NCI-H526 (cell line): ENCODE results near the gene OPTC.
A peak's percentile ranks its signal among the peaks of the same experiment; 100 is the strongest.
"Not testable (repeated sequence)": the region's sequence is repeated elsewhere in the genome, so short reads cannot be mapped to it uniquely, and the experiment has no call there.

ENCODE experiments used
- DNase-seq, 2 experiments: peaks; one replicate each; lab custom pipeline; 2025; lab: John Stamatoyannopoulos, UW

OPTC gene

DNA sequence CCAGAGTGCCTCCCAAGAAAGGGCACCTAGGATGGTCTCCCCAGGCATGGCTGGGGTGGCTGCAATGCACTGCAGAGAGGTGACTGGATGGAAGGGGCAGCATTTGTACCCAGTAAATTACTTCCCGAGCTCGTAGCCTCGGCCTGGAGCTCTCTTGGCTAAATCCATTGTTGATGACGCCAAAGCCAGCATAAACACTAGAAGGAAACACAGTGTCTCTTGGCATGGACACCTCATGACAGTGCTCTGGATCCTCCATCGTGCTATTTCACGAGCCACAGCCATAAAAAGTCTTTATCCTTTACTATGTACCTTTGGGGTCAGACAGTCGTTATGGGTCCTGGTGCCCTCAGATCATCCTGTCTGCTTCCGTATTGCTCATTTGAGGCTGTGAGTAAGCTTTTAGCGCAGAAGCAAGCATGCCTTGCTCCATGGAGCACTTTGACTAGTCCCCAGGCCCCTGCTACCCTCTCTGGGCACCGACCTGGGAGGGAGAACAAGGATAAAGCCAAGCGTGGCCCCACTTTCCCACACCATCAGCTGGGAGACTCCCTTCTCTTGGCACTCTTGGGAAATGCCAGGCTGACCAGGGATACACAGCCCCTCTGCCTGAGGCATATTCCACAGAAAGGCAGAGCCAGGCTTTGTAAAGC lies 28.7 kb upstream of the OPTC start:
- no peak for DNase-seq

DNA sequence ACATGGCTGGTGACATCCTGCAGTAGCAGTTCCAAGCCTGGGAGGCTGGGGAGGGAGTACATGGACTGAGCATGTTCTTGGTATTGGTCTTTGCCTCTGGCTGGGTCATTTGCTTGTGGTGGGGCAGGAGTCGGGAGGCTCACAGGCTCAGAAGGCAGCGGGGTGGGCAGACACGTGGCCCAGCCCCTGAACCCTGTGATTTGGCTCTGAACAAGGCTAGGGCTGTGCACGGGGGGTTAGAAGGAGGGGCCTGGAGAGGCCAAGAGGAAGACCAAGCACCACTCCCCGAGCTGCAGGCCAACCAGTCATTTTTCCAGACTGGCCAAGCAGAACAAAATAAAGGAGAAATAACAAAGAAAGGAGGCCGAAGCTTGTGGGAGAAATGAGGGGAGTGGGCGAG lies 28.0 kb upstream of the OPTC start:
- DNase-seq = no peak

DNA sequence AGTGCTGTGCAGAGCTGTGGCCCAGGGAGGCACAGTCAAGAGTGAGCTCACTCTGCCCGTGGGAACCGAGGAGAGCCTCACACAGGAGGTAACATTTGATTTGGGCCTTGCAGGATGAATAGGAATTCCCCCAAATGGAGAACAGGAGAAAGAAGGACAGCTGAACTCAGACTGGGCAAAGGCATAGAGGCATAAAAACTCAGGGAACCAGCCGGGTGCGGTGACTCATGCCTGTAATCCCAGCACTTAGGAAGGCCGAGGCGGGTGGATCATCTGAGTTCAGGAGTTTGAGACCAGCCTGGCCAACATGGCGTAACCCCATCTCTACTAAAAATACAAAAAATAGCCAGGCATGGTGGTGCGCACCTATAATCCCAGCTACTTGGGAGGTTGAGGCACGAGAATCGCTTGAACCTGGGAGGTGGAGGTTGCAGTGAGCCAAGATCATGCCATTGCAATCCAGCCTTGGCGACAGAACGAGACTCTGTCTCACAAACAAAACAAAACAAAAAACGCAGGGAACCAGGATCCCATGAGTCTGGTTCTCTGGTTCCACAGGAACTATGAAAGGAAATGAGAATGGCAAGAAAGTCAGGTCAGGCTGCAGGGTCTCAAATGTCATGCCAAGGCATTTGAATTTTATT lies 26.9 kb upstream of the OPTC start:
- DNase-seq = not testable (repeated sequence)

DNA sequence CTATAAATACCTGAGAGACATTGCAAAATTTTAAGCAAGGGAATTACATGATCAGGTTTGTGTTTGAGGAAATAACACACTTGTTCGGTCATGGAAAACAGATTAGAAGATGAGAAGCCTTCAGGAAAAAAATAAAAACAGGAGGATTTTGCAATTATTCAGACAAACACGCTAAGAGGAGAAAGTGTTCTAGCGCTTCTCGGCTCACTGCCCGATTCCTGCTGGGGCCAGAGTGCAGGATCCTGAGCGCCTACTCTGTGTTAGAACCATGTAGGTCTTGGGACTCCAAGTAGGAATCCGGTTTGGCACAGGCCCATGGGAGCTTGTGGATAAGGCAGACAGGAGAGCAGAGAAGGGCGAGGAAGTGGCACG lies 26.4 kb upstream of the OPTC start:
- no peak for DNase-seq

DNA sequence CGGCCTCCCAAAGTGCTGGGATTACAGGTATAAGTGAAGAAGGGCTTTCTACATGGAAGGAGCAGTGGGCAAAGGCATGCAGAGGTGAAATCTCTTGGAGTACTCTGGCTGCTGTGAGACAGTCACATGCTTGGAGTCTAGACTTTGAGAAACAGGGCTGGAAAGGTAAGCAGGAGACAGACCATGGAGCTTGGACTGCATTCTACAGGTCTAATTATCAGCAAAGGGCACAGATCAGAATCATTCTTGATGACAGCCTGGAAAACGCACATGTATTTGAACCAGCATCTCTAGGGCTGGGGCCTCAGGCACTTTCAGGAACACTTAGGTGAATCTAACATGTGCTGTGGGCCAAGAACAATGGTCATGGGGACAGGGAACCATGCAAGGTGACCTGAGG lies 25.6 kb upstream of the OPTC start:
- DNase-seq = no peak

DNA sequence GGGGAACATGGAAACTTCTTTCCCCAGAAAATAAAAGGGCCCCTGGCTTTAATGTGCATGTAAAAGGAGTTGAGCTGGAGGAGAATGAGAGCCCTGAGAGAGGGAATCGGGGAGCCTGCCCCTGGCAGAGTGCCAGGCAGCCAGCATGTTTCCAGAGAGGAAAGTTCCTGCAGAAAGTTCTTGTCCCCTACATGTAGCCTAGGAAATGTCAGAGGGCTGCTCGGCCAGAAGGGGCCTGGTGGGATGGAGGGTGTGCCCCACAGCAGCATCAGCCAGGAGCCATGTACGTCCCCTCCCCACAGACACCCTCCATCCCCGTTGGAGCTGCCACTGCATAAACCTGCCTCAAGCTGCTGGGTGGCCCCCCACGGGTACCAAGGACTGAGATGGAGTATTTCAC lies 23.7 kb upstream of the OPTC start:
- DNase-seq = no peak

DNA sequence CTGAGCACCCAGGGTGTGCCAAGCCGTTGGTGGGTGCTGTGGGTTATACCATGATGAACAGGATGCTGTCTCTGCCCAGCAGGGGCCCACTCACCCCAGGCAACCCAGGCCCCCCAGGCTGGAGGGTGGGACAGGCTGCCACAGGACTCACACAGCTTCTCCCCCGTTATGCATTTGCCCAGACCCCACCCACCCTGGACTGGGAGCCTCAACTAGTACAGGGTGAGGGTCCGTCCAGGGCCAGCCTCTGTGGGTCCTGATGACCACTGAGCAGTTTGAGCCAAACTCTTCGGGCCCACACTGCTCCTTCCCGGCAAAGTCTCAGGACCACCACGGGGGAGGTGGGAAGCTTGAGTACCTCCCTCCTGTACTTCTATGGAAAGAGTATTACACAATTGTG lies 22.1 kb upstream of the OPTC start:
- no peak for DNase-seq

DNA sequence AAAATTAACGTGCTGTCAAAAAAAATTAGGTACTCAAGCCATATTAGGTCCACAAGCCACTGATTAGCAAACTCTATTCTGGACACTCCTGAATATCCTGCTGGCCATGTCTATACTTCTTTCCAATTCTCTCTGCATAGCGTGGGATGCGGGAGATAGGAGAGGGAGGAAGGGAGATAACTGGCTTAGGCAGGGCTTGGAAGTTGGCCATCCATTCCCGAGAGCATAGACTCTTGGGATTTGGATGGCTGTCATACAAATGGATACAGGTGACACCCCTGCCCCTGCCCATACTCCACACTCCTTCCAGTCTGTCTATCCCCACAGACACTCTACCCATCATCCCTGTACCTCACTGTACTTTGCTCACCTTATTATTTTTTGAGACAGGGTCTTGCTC lies 20.7 kb upstream of the OPTC start:
- DNase-seq = no peak

DNA sequence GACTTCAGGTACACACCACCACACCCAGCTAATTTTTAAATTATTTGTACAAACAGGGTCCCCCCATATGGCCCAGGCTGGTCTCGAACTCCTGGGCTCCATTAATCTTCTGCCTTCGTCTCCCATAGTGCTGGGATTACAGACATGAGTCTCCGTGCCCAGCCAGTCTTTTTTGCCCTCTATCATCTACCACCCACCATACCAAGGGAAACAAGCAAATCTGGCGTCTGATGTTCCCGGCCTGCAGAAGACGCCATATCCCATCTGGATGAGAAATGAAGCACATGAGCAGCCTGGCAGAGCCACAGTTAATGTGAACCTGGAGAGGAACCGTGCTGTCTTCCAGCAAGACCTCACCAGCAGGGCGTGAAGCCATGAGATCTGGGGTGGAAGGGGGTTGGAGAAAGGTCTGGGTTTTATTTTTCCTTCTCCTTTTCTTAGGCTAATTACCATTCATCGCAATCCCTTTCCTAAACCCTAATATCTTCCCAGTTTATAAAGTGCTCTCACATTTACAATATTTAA lies 20.1 kb upstream of the OPTC start:
- DNase-seq = no peak

DNA sequence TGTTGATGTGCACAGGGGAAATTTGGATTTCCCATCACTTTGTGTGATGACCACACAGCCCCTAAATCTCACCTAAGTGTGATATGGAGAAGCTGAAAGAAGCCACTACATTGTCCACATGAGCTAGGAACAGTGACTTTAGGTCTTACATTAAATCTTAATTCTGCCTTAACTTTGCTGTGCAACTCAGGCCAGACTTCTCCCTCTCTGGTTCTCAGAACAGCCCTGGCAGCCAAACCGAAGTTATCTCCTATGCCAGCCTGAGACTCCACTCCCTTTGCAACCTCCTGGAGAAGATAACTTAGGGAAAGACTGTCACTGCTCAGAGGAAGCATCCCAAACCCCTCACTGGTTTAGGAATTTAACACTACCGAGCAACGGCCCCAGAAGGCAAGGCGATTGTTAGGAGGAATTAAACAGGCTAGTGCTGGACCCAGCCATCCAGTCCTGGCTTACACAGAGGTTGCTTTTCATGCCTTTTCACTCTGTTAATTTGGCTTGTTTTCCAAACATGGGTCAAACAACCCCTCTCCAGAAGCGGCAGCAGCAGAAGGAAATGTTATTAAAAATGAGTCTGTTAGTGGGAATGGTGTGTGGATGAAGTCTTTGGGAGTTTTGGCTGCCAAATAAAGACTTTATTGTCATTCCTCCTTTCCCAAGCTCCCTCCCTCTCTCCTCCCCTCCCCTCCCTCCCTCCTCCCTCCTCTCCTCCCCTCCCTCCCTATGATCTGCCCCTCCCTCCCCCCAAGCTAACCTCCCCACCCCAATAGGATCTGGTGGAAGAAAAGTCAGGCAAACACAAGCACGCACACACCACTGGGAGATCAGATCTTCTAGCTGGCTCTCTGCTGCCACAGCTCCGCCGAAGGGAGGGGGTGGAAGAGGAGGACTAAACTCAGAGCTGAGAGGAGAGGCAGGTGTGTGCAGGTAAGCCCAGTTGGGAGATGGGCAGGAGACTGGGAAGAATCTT lies 18.7 kb upstream of the OPTC start, which contains the start of gene PRELP:
Gene PRELP (plus strand): TSS at position 795 of the 970 bp plus-strand sequence. CDS start 7,379 bp downstream, outside the sequence.
- peak; percentile 53 to 66 for DNase-seq

DNA sequence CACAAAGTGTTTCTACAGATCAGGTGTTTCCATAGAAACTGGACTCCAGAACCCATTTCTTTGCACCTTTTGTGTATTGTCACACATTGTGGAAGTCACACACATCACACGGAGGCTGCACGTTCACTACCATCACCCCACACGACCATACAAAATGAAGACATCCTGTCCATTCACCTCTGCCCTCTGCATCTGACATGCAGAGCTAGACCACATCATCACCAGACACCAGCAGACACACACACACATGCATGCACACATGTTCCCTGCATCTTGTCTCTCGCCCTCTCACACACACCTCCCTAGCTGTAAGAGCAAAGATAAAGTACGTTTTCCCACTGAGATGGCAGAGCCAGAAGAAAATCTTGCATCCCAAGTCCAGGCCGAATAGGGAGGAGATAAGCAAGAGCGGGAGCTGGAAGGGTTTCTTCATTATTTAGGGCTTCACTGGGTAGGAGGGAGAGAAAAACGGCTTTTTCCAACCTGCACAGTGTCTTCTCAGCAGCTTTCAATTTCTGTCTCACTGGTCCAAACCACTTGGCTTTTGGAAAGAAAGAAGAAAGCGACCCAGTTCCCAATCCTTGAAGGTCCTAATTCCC lies 17.6 kb upstream of the OPTC start:
- no peak for DNase-seq

DNA sequence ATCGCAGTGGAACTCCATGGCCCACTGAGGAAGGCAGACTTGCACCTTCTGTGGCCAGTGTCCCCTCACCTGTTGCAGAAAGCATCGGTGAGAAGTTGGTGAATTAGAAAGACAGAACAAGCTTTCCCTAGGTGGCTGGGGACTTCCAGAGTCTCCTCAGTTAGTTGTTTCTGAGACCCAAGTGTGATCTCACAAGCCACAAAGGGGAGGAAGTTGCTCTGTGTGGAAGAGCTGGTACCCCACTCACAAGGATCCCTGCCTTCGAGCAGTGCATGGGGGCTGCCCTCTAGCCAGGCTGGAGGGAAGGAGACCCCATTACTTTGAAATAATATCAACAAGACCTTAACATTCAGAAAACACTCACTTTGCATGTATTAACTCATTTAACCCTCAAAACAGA lies 16.2 kb upstream of the OPTC start:
- no peak for DNase-seq

DNA sequence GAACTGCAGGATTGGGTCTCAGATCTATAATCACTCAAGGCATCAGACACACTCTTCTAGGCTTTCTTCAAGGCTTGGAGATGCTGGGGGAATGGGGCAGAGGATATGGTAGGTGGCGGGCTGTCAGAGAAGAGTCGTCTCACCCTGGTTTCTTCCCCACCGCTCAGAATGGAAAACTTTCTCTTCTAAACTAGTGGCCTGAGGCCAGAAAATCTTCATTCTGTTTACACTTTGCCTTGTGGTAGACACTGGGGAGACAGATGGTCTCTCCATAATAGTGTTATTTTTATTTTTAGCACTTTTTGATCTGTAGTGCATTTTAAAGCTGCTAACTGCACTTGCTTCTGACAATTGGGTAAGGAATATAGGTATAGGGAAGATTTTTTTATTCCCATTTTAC lies 15.7 kb upstream of the OPTC start:
- DNase-seq = no peak

DNA sequence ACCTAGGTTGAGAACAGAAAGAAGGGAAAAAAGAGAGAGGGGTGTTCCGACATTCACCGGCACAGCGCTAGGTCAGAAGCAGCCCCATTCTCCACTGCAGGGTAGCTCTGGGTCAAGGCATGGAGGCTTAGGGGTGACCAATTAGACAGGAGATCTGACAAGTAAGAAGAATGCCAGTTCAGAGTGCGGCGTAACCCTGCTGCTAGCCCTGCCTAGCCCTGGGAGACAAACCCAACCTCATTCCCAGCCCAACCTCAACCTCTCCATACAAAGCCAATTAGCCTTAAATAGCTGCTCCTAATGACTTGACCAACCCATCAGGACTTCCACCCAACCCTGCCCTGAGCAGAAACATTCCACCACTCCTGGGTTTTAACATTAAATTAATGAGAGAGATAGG lies 15.0 kb upstream of the OPTC start:
- no peak for DNase-seq

DNA sequence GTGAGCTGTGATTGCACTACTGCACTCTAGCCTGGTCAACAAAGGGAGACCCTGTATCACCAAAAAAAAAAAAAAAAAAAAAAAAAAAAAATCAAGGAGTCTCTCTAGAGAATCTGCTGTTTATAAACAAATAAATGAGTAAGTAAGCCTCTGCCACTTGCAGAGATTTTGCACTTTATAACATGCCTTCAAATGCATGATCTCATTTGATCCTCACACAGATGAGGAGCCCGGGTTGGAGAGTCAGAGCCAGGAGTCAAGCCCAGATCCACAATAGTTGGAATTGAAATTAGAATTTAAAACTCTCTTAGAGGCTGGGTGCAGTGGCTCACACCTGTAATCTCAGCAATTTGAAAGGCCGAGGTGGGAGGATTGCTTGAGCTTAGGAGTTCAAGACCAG lies 14.3 kb upstream of the OPTC start:
- no peak for DNase-seq

DNA sequence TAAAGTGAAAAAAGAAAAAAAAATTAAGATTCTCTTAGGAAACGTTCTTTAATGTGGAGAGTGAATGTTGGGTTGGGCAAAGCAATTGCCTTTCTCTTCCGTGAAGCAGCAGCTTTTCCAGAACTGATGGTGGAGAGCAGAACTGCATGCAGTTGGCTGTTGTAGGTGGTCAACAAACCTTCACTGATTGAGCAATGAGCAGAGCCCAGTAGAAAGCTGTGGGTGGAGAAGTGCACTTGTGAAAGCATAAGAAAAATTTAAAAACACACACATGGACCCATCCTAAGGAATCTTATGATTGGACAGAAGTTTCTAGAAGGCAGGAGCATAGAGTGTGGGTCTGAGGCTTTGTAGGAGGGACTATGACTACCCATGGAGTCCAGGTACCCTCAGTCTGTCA lies 13.9 kb upstream of the OPTC start:
- no peak for DNase-seq

DNA sequence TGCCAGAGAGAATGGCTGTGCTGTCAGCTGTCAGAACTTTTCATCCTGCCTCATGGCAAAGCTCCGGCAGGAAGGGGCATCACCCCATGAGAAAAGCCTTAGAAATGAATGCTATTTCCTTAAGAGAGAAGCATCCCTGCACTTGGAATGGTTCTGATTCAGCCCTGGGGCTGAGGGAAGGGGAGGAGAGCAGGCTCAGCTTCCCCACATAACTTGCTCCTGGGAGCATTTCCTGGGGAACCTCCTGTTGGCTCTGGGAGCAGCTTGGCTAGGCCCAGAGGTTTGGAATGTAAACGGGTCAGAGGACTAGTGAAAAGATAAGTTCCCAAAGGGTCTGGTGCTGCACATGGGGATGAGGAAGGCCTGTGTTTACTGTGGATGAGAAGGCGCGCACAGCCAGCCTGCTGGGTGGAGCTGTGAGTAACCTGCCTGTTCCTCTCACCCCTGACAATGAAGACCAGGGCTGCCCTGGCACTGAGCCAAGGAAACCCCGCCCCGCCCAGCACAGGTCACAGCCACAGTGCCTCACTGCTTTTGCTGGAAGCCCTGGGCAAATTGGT lies 13.3 kb upstream of the OPTC start:
- peak in 1 of 2 experiments; percentile 66 for DNase-seq

DNA sequence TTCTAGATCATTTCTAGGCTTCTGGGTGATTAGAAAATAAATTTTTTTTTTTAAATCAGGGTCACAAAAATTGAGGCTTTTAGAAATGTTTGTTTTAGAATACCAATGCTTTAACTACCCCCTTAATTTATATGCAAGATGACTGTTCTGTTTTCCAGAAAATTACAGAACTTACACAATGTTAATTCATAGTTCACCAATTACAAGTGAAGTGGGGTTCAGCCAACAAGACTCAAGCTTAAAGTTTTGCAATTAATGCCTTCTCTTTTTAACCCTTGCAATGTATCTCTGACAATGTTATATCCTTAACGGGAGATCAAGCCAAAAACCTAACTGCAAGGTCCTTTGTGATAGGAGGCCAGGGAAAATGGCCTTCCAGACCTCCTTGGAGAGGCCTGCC lies 12.8 kb upstream of the OPTC start:
- no peak for DNase-seq

DNA sequence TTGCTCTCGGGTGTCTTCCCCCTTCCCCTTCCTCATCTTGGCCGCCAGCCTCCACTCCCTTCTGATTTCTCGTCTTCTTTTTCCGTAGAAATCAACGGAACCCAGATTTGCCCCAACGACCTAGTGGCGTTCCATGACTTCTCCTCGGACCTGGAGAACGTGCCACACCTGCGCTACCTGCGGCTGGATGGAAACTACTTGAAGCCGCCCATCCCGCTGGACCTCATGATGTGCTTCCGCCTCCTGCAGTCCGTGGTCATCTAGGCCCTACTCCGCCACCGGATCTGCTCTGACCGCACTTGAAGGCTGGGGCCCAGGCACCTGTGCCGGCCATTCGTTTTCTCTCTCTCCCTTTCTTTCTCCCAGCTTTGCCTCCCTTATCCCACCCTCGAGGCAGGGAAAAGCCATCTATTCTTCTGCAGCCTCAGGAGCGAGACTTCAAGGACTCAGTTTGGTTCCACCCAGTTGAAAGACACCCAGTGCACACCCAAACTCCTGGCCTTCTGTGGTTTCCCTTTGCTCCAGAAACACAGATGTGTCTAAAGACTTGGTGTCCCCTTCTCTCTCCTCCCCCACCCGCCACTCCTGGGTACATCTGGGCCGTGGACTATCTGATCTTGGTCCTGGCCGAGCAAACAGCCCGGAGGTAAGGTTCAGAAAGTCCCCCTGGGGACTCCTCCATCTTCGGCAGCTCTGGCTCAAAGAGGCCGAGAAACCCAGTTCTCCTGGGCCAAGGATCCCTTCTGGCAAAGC lies 7.2 kb upstream of the OPTC start:
- DNase-seq = no peak

DNA sequence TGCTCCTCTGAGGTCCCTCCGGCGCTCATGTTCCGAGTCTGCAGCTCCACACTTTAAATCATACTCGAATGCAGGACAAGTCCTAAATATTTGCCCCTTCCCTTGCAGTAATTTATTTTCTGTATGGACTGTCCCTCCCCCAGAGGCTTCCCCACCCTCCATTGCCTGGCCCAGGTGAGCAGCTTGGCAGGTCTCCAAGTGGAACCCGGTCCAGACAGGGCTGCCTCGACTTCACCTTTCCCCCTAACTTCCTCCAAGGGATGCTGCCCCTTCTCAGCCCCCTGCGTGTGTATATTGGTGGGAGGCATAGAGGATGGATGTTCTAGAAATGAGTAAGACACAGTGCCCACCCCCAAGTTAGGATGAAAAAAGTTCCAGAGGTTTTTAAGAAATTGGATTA lies 5.4 kb upstream of the OPTC start:
- DNase-seq = no peak

DNA sequence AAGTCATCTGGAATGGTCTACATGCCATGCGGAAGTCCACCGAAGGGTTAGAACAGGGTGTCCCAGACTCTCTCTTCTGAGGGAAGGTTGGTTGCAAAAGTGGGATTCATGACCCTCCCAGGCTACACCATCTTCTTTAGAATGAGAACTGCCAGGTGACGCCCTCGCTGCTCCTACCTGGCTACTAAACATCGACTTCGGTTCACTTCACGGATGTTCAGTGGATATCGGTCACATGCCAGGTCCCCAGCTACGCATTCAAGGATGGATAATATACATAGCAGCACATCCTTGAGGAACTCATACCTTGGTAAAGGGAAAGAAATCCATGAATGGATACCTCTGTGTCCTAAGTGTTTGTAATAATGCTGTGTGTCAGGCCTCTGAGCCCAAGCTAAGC lies 3.3 kb upstream of the OPTC start:
- no peak for DNase-seq
